GM12892 (cell line): ENCODE data around the gene ST6GAL1.

Experiments used
- POLR2A ChIP-seq: IDR thresholded peaks from 2 replicates; pipeline ENCODE4 v1.6.1; 2011; ENCODE audit warnings: low read depth, low read length, control low read depth
- POLR2AphosphoS5 ChIP-seq: IDR thresholded peaks from 2 replicates; pipeline ENCODE4 v1.6.1; 2011; ENCODE audit warnings: low read depth, low read length, control low read depth
- TAF1 ChIP-seq: IDR thresholded peaks from 2 replicates; pipeline ENCODE4 v1.6.1; 2011; ENCODE audit warnings: low read depth, mild to moderate bottlenecking, control low read depth, low read length, borderline replicate concordance

- TF ChIP-seq POLR2A, result no peak
- no peak for TF ChIP-seq POLR2AphosphoS5
- no peak for TF ChIP-seq TAF1
These were observed 19.1 kb downstream of the ST6GAL1 start for GRCh38 chr3:186949281-186949982.
